Epithelial cell of prostate (primary cell): ENCODE data around the gene RBM20.
"Not testable (repeated sequence)": the region's sequence is repeated elsewhere in the genome, so short reads cannot be mapped to it uniquely, and the experiment has no call there.

Experiments used
- DNase-seq: peaks from one replicate; pipeline ENCODE4 v3.0.0-alpha.2; 2011; ENCODE audit warnings: low read depth, low spot score
- H3K27ac ChIP-seq: fragments of 450-650 bp; 2 replicates; pipeline ENCODE4 v1.5.1; 2017; ENCODE audit warnings: mild to moderate bottlenecking

RBM20 gene

GRCh38 chr10:110698340-110698739 is 54.2 kb downstream of the RBM20 start:
- no peak for DNase-seq
- no peak overlapping the region for H3K27ac ChIP-seq

GRCh38 chr10:110698782-110699201 is 54.7 kb downstream of the RBM20 start:
- no peak overlapping the region for H3K27ac ChIP-seq
- DNase-seq, result no peak

GRCh38 chr10:110699859-110700468 is 55.8 kb downstream of the RBM20 start:
- H3K27ac ChIP-seq, result no peak overlapping the region
- no peak for DNase-seq

DNA sequence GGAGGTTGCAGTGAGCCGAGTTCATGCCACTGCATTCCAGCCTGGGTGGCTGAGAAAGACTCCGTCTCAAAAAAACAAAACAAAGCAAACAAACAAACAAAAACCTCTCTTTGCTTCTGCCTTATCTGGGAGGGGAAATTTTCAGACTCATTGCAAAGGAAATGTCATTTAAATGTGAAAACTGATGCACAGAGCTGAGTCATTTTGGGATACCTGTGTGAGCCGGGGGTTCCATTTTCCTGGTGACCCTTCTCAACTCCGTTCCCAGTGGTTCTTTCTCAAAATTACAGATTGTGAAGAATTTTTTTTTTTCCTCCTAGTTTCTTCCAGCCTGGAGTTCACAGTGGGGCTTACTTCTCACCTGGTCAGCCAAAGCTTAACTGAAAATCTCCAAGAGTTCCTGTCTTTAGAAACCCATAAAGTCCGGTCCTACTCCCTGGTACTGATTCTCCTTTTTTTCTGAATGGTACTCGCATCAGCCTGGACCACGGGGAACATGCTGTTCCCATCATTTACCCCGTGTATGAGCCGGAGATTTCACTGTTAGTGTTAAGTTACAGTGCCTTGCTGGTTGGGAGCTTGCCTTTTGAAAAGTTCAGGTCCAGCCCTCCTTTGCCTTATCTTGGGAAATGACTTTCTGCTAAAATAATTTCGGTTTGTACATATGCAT is 56.9 kb downstream of the RBM20 start:
- no peak overlapping the region for H3K27ac ChIP-seq
- DNase-seq, result no peak

DNA sequence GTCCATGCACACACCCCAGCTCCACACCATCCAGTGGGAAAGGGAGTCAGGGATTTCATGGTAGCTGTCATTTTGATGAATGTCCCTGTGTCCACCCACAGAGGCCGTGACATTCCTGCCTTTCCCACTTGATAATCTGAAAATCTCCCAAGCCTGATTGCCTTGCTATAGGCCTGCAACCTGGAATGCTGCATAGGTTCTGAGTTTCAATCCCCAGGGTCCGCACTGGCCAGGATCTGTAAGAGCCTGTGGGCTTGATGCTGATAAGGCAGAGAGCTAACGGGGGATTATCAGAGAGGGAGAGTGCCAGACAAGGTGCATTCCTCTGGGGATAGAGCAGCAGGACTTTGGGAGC is 57.5 kb downstream of the RBM20 start:
- DNase-seq, result no peak
- H3K27ac ChIP-seq, result no peak overlapping the region

DNA sequence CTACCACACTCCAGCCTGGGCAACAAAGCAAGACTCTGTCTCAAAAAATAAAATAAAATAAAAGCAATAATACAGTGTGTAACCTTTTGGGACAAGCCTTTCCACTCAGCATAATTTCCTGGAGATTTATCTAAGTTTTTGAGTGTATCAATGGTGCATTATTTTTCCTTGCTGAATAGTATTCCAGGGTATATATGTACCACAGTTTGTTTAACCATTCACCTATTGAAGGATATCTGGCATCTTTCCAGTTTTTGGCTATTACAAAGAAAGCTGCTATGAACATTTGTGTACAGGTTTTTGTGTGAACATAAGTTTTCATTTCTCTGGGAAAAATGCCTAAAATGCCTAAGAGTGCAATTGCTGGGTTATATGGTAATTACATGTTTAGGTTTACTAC is 59.9 kb downstream of the RBM20 start:
- no peak overlapping the region for H3K27ac ChIP-seq
- no peak for DNase-seq

DNA sequence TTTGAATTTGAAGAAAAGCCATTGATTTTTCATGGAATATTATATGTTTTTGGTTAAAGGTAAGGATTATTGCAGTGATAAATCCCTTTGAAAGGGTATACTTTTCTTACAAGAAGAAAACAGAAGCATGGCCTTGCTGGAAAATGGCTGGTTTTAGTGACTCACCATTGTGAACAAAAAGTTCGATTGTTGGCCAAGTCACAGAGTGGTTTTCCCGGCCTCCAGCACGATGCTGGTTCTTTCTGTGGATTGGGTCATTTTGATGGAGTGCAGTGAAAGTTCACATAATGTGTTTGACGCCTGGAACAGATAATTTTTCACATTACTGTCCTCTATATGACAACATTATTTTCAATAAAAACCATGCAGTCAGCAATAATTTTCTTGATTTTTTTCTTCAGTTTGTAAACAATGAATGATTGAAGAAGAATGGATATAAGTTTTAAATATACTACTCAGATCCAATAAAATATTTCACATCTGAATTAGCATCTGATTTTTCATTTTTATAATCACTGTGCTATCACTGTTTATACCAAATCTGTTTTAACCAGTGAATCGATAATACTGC is 60.9 kb downstream of the RBM20 start:
- DNase-seq, result no peak
- no peak overlapping the region for H3K27ac ChIP-seq

DNA sequence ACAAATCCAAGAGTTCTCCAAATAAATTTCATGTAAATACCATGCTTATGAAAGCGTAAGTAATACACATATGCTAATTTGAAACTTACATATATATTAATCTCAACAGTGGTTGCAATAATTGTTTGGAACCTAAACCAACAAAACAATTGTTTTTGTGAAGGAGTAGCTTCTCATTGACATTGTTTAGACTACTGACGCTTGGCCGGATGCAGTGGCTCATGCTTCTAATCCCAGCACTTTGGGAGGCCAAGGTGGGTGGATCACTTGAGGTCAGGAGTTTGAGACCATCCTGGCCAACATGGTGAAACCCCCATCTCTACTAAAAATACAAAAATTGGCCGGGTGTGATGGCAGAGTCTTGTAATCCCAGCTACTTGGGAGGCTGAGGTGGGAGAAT is 61.5 kb downstream of the RBM20 start:
- DNase-seq, H3K27ac ChIP-seq: not testable (repeated sequence)

DNA sequence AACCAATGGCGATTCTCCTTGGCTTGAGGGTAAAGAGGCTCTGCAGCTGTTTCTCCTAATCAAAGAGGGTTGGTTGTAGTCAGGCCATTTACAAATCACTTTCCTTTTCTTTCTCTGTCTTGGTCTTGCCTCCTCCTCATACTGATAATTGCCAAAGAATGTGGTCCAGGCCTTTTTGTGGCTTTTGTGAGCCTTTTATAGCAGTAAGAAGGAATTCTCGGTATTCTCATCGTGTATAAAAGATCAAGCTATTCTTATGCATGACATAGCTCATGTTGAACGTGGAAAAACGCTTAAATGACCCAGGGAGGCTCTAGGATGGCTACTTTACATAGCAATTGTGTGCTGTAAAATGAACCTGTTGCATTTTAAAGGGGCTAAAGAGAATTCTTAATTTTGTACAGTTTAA is 62.6 kb downstream of the RBM20 start:
- DNase-seq, result no peak
- no peak overlapping the region for H3K27ac ChIP-seq

DNA sequence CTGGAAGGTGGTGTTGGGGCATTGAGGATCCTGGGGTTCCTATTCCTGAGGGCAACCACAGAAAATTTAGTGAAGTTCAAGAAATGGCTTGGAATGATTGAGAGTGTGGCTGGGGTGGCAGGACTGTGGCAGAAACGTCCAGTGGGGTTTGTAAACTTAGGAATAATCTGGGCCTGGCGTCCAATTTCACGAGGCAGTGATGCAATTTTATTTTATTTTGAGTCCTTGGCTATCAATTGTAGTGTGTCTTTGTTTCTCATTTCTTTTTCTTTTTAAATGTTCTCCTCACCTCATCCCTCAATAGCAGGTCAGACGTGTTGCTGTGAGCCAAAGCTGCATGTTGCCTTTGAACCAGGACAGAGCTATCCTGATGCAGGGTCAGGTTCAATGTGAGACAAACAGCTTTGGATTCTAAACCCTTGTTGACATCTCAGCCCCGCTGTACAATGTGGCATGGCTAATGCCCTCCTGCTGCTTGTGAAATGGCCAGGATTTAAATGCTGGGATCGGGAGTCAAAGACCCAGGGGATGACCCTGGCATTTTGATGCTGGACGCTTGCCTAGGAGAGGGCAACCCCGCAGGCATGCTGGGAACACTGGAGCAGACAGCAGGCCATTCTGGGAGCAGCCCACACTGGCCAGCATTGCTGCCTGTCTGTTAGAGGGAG is 64.8 kb downstream of the RBM20 start:
- DNase-seq, result no peak
- H3K27ac ChIP-seq, result no peak overlapping the region

DNA sequence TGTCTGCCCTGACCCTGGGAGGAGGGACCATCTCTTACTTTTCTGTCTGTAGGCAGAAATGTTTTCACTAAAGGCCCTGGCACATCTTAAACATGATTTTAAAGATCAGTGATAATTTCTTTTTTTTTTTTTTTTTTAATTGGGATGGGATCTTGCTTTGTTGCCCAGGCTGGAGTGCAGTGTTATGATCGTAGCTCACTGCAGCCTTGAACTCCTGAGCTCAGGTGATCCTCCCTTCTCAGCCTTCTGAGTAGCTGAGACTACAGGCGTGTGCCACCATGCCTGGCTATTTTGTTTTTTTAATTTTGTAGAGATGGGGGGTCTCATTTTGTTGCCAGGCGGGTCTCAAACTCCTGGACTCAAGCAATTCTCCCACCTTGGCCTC is 65.3 kb downstream of the RBM20 start:
- no peak overlapping the region for H3K27ac ChIP-seq
- no peak for DNase-seq

- DNase-seq, result no peak
- H3K27ac ChIP-seq, result no peak overlapping the region
Measured at GRCh38 chr10:110709964-110710587, 65.9 kb downstream of the RBM20 start.

GRCh38 chr10:110710621-110711020 is 66.5 kb downstream of the RBM20 start:
- H3K27ac ChIP-seq, result no peak overlapping the region
- DNase-seq, result no peak

GRCh38 chr10:110711382-110711781 is 67.2 kb downstream of the RBM20 start:
- no peak overlapping the region for H3K27ac ChIP-seq
- no peak for DNase-seq

DNA sequence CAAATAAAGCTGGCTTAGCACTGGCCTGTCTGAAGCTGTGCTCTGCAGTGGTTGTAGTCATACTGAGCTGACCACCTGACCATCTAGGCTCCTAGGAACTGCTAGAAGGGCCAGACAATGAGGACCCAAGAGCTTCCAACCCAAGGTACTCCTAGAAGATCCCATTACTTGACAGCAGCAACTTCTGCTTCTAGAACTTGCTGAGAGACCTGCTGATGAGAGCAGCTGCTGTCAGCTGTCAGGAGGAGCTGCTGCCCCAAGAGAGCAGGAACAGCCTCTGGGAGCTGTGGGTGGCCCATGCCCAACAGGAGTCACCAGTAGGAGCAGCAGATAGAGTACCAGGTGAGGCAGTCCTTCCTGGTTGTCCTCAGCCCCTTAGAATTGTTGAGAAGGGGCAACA is 70.2 kb downstream of the RBM20 start:
- no peak overlapping the region for H3K27ac ChIP-seq
- no peak for DNase-seq

- DNase-seq, result no peak
- no peak overlapping the region for H3K27ac ChIP-seq
Measured at GRCh38 chr10:110717781-110718589, 73.8 kb downstream of the RBM20 start.

DNA sequence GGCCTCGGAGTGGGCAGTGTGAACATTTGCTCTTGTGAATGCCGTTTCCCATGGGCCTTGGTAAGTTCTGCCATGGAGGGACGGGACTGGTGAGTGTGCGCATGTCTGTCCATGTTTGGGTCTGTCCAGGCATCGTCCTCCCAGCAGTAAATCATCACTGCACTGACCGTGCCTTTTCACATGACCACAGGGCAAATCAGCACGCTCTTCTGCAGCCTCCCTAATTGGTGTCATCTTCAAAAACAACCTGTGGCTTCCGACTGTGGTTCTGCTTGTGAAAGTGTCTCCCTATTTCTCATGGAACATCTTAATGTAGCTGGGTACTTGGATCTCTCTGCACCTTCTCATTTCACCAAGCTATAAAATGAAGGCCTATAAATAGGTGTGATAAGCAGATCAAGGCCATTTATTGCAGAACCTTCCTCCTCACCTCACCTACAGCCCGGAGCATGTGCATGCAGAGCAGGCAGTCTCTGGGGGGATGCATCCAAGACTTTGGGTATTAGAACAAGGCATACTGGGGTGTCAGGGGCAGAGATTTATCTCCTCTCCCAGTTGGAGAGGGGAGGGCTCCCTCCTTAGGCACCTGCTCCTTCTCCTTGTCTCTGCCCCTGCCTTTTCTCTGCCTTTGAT is 77.4 kb downstream of the RBM20 start:
- DNase-seq, result no peak
- no peak overlapping the region for H3K27ac ChIP-seq

- no peak for DNase-seq
Measured at GRCh38 chr10:110723224-110723891, 79.2 kb downstream of the RBM20 start.

More at GRCh38 chr10:110723224-110723891, 79.2 kb downstream of the RBM20 start:
- H3K27ac ChIP-seq, result no peak overlapping the region
